Mesothelial cell of epicardium (in vitro differentiated cells): Measurements from ENCODE around the gene ASF1A. TPM values are rescaled to one million over a fixed set of nuclear protein-coding genes. Genes with fewer than 3 reads are reported as not detected.
A peak's percentile ranks its signal among the peaks of the same experiment; 100 is the strongest.

ENCODE experiments used
- DNase-seq, 2 experiments: peaks; one replicate each; pipeline ENCODE4 v3.0.0; 2021; ENCODE audit warnings: low spot score in 2 of 2; ENCODE audit not compliant: unreplicated experiment in 2 of 2
- H3K27ac Mint-ChIP-seq: 2 replicates; pipeline ENCODE4 v1.8.0; 2021; ENCODE audit warnings: mixed read lengths
- H3K27me3 Mint-ChIP-seq: 2 replicates; pipeline ENCODE4 v1.8.0; 2021; ENCODE audit warnings: low read depth, mixed read lengths
- H3K36me3 Mint-ChIP-seq: 2 replicates; pipeline ENCODE4 v1.8.0; 2021; ENCODE audit warnings: mixed read lengths
- H3K4me1 Mint-ChIP-seq: 2 replicates; pipeline ENCODE4 v1.8.0; 2021; ENCODE audit warnings: mixed read lengths
- H3K4me3 Mint-ChIP-seq: 2 replicates; pipeline ENCODE4 v1.8.0; 2021; ENCODE audit warnings: mild to moderate bottlenecking, moderate library complexity, mixed read lengths
- H3K9me3 Mint-ChIP-seq: 2 replicates; pipeline ENCODE4 v1.8.0; 2021; ENCODE audit warnings: mixed read lengths
- CTCF ChIP-seq: fragments of 200-600 bp; sonication (generic); IDR thresholded peaks from one replicate; pipeline ENCODE4 v1.5.0; 2021; ENCODE audit warnings: antibody characterized with exemption; ENCODE audit not compliant: unreplicated experiment
- total RNA-seq: library from RNA; stranded (reverse); gene quantifications from 3 replicates; pipeline ENCODE4 v1.2.1, GENCODE V29; 2021

ASF1A gene
- total RNA-seq, 1 donor from 2014 or later: 22.9 TPM

- Mint-ChIP-seq H3K36me3 (no peaks in the 10 kb centered on the region), H3K9me3 (peaks cover 4% of the 10 kb centered on the region), H3K27me3 (no peaks in the 10 kb centered on the region), H3K27ac (peak overlapping the region; percentile 92), H3K4me1 (peaks cover 18% of the 10 kb centered on the region), H3K4me3 (peak overlapping the region; percentile 93)
- no peak for DNase-seq
- no peak for TF ChIP-seq CTCF
These were observed 42.2 kb downstream of the ASF1A start for GRCh38 chr6:118935978-118936703.

GRCh38 chr6:118939683-118940082, 45.7 kb downstream of the ASF1A start:
- peaks cover 24% of the 10 kb centered on the region for H3K9me3 Mint-ChIP-seq
- DNase-seq: no peak
- TF ChIP-seq CTCF: no peak
- H3K36me3 Mint-ChIP-seq: peaks cover 16% of the 10 kb centered on the region
- H3K27ac Mint-ChIP-seq: no peak overlapping the region
- H3K4me1 Mint-ChIP-seq: peaks cover 8% of the 10 kb centered on the region
- no peak overlapping the region for H3K4me3 Mint-ChIP-seq
- no peaks in the 10 kb centered on the region for H3K27me3 Mint-ChIP-seq

DNA sequence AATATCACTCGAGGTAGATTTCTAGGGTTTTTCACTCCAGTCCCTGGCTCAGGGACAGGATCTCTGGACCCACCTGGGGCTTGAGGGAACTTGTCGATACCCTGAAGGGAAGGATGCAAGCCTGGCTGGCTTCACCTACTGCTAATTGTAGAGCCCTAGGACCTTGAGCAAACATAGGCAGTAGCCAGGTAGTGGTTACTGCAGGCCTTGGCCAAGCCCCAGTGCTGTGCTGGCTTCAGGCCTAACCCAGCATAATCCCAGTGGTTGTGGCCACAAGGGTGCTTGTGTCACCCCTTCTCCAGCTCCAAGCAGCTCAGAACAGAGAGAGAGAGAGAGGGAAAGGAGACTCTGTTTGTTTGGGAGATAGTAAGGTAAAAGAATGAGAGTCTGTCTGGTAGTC, 46.8 kb downstream of the ASF1A start:
- peaks cover 35% of the 10 kb centered on the region for H3K9me3 Mint-ChIP-seq

GRCh38 chr6:118945217-118945616, 51.3 kb downstream of the ASF1A start:
- no peak for DNase-seq
- H3K4me3 Mint-ChIP-seq: no peak overlapping the region
- no peak for TF ChIP-seq CTCF
- peaks cover 71% of the 10 kb centered on the region for H3K9me3 Mint-ChIP-seq
- H3K4me1 Mint-ChIP-seq: no peaks in the 10 kb centered on the region
- H3K36me3 Mint-ChIP-seq: peaks cover 40% of the 10 kb centered on the region
- no peak overlapping the region for H3K27ac Mint-ChIP-seq
- H3K27me3 Mint-ChIP-seq: no peaks in the 10 kb centered on the region

More for the DNA sequence above, 46.8 kb downstream of the ASF1A start:
- Mint-ChIP-seq H3K36me3 (peaks cover 23% of the 10 kb centered on the region), H3K4me3 (no peak overlapping the region), H3K4me1 (peaks cover 2% of the 10 kb centered on the region), H3K27ac (no peak overlapping the region), H3K27me3 (no peaks in the 10 kb centered on the region)
- no peak for DNase-seq
- TF ChIP-seq CTCF: no peak

DNA sequence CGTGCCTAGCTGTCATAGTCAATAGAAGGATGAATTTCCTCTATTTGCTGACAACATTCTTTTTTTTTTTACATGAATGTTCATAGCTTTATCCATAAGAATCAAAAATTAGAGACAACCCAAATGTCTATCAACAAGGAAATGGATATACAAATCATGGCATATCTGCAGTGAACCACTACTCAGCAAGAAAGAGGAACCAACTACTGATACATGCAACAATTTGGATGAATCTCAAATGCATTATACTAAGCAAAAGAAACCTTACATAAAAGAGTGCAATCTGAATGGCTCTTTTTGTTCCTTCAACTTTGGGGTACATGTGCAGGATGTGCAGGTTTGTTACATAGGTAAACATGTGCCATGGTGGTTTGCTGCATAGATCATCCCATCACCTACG, 58.7 kb downstream of the ASF1A start:
- TF ChIP-seq CTCF: no peak
- Mint-ChIP-seq H3K36me3 (peaks cover 7% of the 10 kb centered on the region), H3K9me3 (peaks cover 27% of the 10 kb centered on the region), H3K4me3 (no peak overlapping the region), H3K27me3 (no peaks in the 10 kb centered on the region), H3K4me1 (no peaks in the 10 kb centered on the region), H3K27ac (no peak overlapping the region)
- DNase-seq: no peak
